H9 (cell line): ENCODE results near the gene GPR143. TPM values are rescaled to one million over a fixed set of nuclear protein-coding genes. Genes with fewer than 3 reads are reported as not detected.

ENCODE experiments used
- DNase-seq: peaks from one replicate; pipeline ENCODE4 v3.0.0-alpha.2; 2017
- H2AFZ ChIP-seq: one replicate; pipeline ENCODE4 v1.6.1; 2013; ENCODE audit warnings: mild to moderate bottlenecking, low read length, control low read depth, moderate library complexity
- H2AK5ac ChIP-seq: 2 replicates; pipeline ENCODE4 v1.6.1; 2013; ENCODE audit warnings: low read length, control low read depth, mixed read lengths; ENCODE audit not compliant: insufficient read length
- H2BK120ac ChIP-seq: one replicate; pipeline ENCODE4 v1.6.1; 2013; ENCODE audit warnings: low read depth, mild to moderate bottlenecking, low read length, control low read depth, inconsistent platforms; ENCODE audit not compliant: poor library complexity, severe bottlenecking
- H2BK12ac ChIP-seq: 2 replicates; pipeline ENCODE4 v1.6.1; 2013; ENCODE audit warnings: low read length, control low read depth, mixed read lengths, low read depth; ENCODE audit not compliant: insufficient read length
- H2BK15ac ChIP-seq: 2 replicates; pipeline ENCODE4 v1.6.1; 2013; ENCODE audit warnings: low read depth, low read length, control low read depth
- H2BK20ac ChIP-seq: one replicate; pipeline ENCODE4 v1.6.1; 2013; ENCODE audit warnings: low read depth, mild to moderate bottlenecking, low read length, control low read depth, inconsistent platforms; ENCODE audit not compliant: poor library complexity, severe bottlenecking
- H2BK5ac ChIP-seq: 2 replicates; pipeline ENCODE4 v1.6.1; 2013; ENCODE audit warnings: low read length, control low read depth, mixed read lengths; ENCODE audit not compliant: insufficient read length
- H3K14ac ChIP-seq: 2 replicates; pipeline ENCODE4 v1.6.1; 2013; ENCODE audit warnings: low read length, control low read depth; ENCODE audit not compliant: insufficient read depth
- H3K18ac ChIP-seq: 2 replicates; pipeline ENCODE4 v1.6.1; 2013; ENCODE audit warnings: low read depth, mild to moderate bottlenecking, mixed read lengths, low read length, control low read depth; ENCODE audit not compliant: insufficient read length
- H3K23ac ChIP-seq: 2 replicates; pipeline ENCODE4 v1.6.1; 2013; ENCODE audit warnings: low read length, control low read depth, mixed read lengths, low read depth; ENCODE audit not compliant: insufficient read length
- H3K23me2 ChIP-seq: 2 replicates; pipeline ENCODE4 v1.6.1; 2013; ENCODE audit warnings: low read depth, mild to moderate bottlenecking, mixed read lengths, low read length, control low read depth; ENCODE audit not compliant: insufficient read length, poor library complexity, severe bottlenecking
- H3K27ac ChIP-seq: 2 replicates; pipeline ENCODE4 v1.5.1; 2013; ENCODE audit warnings: low read length, control low read depth, mixed read lengths, low read depth; ENCODE audit not compliant: insufficient read length
- H3K27me3 ChIP-seq: 2 replicates; pipeline ENCODE4 v1.6.1; 2013; ENCODE audit warnings: low read length, control low read depth, inconsistent platforms; ENCODE audit not compliant: insufficient read depth
- H3K4ac ChIP-seq: 2 replicates; pipeline ENCODE4 v1.6.1; 2013; ENCODE audit warnings: low read depth, mild to moderate bottlenecking, control low read depth, inconsistent platforms, low read length, moderate library complexity
- H3K4me1 ChIP-seq: 2 replicates; pipeline ENCODE4 v1.6.1; 2013; ENCODE audit warnings: low read length, control low read depth, inconsistent platforms; ENCODE audit not compliant: insufficient read depth
- H3K4me2 ChIP-seq: 2 replicates; pipeline ENCODE4 v1.6.1; 2013; ENCODE audit warnings: low read length, control low read depth, mixed read lengths; ENCODE audit not compliant: insufficient read length, insufficient read depth
- H3K56ac ChIP-seq: 2 replicates; pipeline ENCODE4 v1.6.1; 2013; ENCODE audit warnings: low read depth, mild to moderate bottlenecking, mixed read lengths, low read length, control low read depth; ENCODE audit not compliant: insufficient read length
- H3K79me1 ChIP-seq: 2 replicates; pipeline ENCODE4 v1.6.1; 2013; ENCODE audit warnings: low read depth, mild to moderate bottlenecking, moderate library complexity, low read length, control low read depth, inconsistent platforms; ENCODE audit not compliant: insufficient read depth, poor library complexity, severe bottlenecking
- H3K79me2 ChIP-seq: 2 replicates; pipeline ENCODE4 v1.6.1; 2013; ENCODE audit warnings: low read length, control low read depth, inconsistent platforms; ENCODE audit not compliant: insufficient read depth
- H3K9ac ChIP-seq: 2 replicates; pipeline ENCODE4 v1.6.1; 2013; ENCODE audit warnings: low read length, control low read depth, mixed read lengths; ENCODE audit not compliant: insufficient read length; ENCODE audit errors: extremely low read depth
- H3K9me3 ChIP-seq: one replicate; pipeline ENCODE4 v1.6.1; 2013; ENCODE audit warnings: low read depth, low read length, inconsistent platforms; ENCODE audit not compliant: control insufficient read depth
- H3T11ph ChIP-seq: one replicate; pipeline ENCODE4 v1.6.1; 2013; ENCODE audit warnings: mild to moderate bottlenecking, low read length, control low read depth, inconsistent platforms
- H4K20me1 ChIP-seq: one replicate; pipeline ENCODE4 v1.6.1; 2013; ENCODE audit not compliant: control insufficient read depth, insufficient read length, insufficient read depth
- H4K5ac ChIP-seq: 2 replicates; pipeline ENCODE4 v1.6.1; 2013; ENCODE audit warnings: low read depth, mild to moderate bottlenecking, mixed read lengths, low read length, control low read depth; ENCODE audit not compliant: insufficient read length
- H4K8ac ChIP-seq: replicated peaks from 2 replicates; pipeline ENCODE4 v1.6.1; 2013; ENCODE audit warnings: low read length, control low read depth, mixed read lengths, low read depth; ENCODE audit not compliant: insufficient read length
- H4K91ac ChIP-seq: 2 replicates; pipeline ENCODE4 v1.6.1; 2013; ENCODE audit warnings: low read depth, mild to moderate bottlenecking, moderate library complexity, mixed read lengths, low read length, control low read depth; ENCODE audit not compliant: insufficient read length
- H3K27ac Mint-ChIP-seq, 3 experiments: 2 replicates in 2 of 3; 3 replicates in 1 of 3; pipeline ENCODE4 v1.8.0; 2020 to 2021; ENCODE audit warnings: mixed read lengths in 3 of 3, mild to moderate bottlenecking in 1 of 3, moderate library complexity in 1 of 3
- H3K27me3 Mint-ChIP-seq: 2 replicates; pipeline ENCODE4 v1.8.0; 2021; ENCODE audit warnings: low read depth, mild to moderate bottlenecking, moderate library complexity, mixed read lengths
- H3K36me3 Mint-ChIP-seq, 3 experiments: 2 replicates in 2 of 3; 3 replicates in 1 of 3; pipeline ENCODE4 v1.8.0; 2020 to 2021; ENCODE audit warnings: low read depth in 3 of 3, mixed read lengths in 3 of 3; ENCODE audit not compliant: insufficient read depth in 1 of 3
- H3K4me1 Mint-ChIP-seq, 2 experiments: 2 replicates each; pipeline ENCODE4 v1.8.0; 2020; ENCODE audit warnings: mixed read lengths in 2 of 2
- H3K4me3 Mint-ChIP-seq, 2 experiments: 2 replicates in 1 of 2; 3 replicates in 1 of 2; pipeline ENCODE4 v1.8.0; 2020 to 2021; ENCODE audit warnings: mild to moderate bottlenecking in 2 of 2, mixed read lengths in 2 of 2, moderate library complexity in 1 of 2
- H3K9me3 Mint-ChIP-seq, 2 experiments: 2 replicates in 1 of 2; 3 replicates in 1 of 2; pipeline ENCODE4 v1.8.0; 2020; ENCODE audit warnings: mild to moderate bottlenecking in 2 of 2, mixed read lengths in 2 of 2, moderate library complexity in 1 of 2
- CTCF ChIP-seq: fragments of 200-600 bp; sonication (generic); conservative IDR thresholded peaks from 3 replicates; pipeline ENCODE4 v1.8.0; 2021; ENCODE audit warnings: antibody characterized with exemption, mild to moderate bottlenecking
- WGBS: extraction: QIAGEN DNeasy Blood & Tissue Kit; methylation state at CpG from one replicate; pipeline ENCODE4 v1.1.7; 2013; ENCODE audit warnings: missing lambda C conversion rate, low lambda C conversion rate, mixed read lengths; ENCODE audit not compliant: insufficient read length; ENCODE audit errors: extremely low coverage; 5-methylcytosine and 5-hydroxymethylcytosine counted together
- total RNA-seq: library from RNA; stranded (reverse); gene quantifications from 2 replicates; pipeline ENCODE4 v1.2.1, GENCODE V29; 2021

The GPR143 gene
- total RNA-seq, 1 experiment from 2014 or later: 7.1 TPM

GRCh38 chrX:9749146-9749692, 16.4 kb downstream of the GPR143 start:
- DNase-seq: no peak
- no peaks in the 10 kb centered on the region for H3K79me2 ChIP-seq
- no peak overlapping the region for H3K14ac ChIP-seq
- peaks cover 7 to 10% (median 9%) of the 10 kb centered on the region in 3 experiments; a peak in 6 of 7 replicates for H3K36me3 Mint-ChIP-seq
- no peak overlapping the region for H3T11ph ChIP-seq
- H2BK120ac ChIP-seq: no peak overlapping the region
- no peak overlapping the region for H2BK20ac ChIP-seq
- H4K5ac ChIP-seq: no peak overlapping the region
- peaks cover 9 to 11% of the 10 kb centered on the region in 2 experiments for H3K4me1 Mint-ChIP-seq
- H2BK15ac ChIP-seq: no peak overlapping the region
- no peak overlapping the region for H2AK5ac ChIP-seq
- H3K9me3 ChIP-seq: no peaks in the 10 kb centered on the region
- H3K4me1 ChIP-seq: 0 out of 2 replicates have a peak, but pooled peaks cover 2% of the 10 kb centered on the region
- H3K27me3 ChIP-seq: no peaks in the 10 kb centered on the region
- H4K91ac ChIP-seq: no peak overlapping the region
- no peak overlapping the region for H2AFZ ChIP-seq
- H3K27ac ChIP-seq: no peak overlapping the region
- H3K4me2 ChIP-seq: no peak overlapping the region
- no peaks in the 10 kb centered on the region; the same call in 1 of the 2 replicates for H3K27me3 Mint-ChIP-seq
- no peak overlapping the region for H3K23ac ChIP-seq
- H2BK5ac ChIP-seq: no peak overlapping the region
- H3K27ac Mint-ChIP-seq: no peak overlapping the region
- H3K23me2 ChIP-seq: no peaks in the 10 kb centered on the region
- no CpG with 5 or more reads among the region's 11 CpGs for WGBS
- H3K56ac ChIP-seq: no peak overlapping the region
- no peak overlapping the region for H3K4me3 Mint-ChIP-seq
- H3K79me1 ChIP-seq: no peaks in the 10 kb centered on the region
- no peak overlapping the region for H3K9ac ChIP-seq
- peaks cover 17 to 45% of the 10 kb centered on the region in 2 experiments for H3K9me3 Mint-ChIP-seq
- no peak for TF ChIP-seq CTCF
- H3K4ac ChIP-seq: no peak overlapping the region
- H3K18ac ChIP-seq: no peak overlapping the region
- no peak overlapping the region for H4K8ac ChIP-seq
- no peak overlapping the region for H2BK12ac ChIP-seq
- H4K20me1 ChIP-seq: no peaks in the 10 kb centered on the region
